Neural progenitor cell (in vitro differentiated cells): ENCODE results near the gene NF2.

Source experiments
- EZH2 ChIP-seq: fragments of 200-600 bp; sonication (generic); IDR thresholded peaks from 2 replicates; pipeline ENCODE4 v1.6.1; 2017; ENCODE audit warnings: antibody characterized with exemption, mild to moderate bottlenecking, moderate library complexity
- EZH2phosphoT487 ChIP-seq: fragments of 200-600 bp; sonication (generic); IDR thresholded peaks from 2 replicates; pipeline ENCODE4 v1.6.1; 2017; ENCODE audit warnings: antibody characterized with exemption
- TF ChIP-seq, protein P1 (sequence below): fragments of 200-600 bp; sonication (generic); IDR thresholded peaks from 2 replicates; pipeline ENCODE4 v1.5.1; 2017; ENCODE audit warnings: antibody characterized with exemption, mild to moderate bottlenecking

DNA sequence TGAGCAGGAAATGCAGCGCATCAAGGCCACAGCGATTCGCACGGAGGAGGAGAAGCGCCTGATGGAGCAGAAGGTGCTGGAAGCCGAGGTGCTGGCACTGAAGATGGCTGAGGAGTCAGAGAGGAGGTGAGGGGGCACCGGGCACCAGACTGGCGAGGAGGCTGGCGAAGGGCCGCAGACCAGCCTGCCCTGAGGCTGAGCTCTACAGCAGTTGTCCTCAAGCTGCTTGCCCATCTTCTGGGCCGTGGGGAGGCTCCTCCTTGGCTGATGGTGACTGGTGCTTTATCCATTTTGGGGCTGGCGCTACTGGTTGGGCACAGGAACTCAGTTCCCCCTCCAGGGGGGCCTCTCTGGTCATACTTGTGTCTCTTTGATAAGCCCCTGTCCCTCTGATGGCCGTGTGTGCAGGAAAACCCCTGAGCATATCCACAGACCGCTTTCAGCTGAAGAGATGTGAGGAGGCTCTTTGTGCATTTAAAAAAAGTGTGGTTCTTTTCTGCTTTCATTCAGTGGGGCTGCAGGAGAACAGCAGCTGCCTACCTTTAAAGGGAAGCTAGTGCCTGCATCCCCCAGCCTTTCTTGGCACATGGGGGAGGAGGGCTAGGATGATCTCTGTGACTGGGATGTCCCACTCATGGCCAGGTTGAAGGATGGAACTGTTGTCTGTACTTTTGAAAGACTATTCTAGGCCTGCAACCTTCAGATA lies 70.1 kb downstream of the NF2 start:
- TF ChIP-seq EZH2phosphoT487: no peak
- TF ChIP-seq, protein P1, sequence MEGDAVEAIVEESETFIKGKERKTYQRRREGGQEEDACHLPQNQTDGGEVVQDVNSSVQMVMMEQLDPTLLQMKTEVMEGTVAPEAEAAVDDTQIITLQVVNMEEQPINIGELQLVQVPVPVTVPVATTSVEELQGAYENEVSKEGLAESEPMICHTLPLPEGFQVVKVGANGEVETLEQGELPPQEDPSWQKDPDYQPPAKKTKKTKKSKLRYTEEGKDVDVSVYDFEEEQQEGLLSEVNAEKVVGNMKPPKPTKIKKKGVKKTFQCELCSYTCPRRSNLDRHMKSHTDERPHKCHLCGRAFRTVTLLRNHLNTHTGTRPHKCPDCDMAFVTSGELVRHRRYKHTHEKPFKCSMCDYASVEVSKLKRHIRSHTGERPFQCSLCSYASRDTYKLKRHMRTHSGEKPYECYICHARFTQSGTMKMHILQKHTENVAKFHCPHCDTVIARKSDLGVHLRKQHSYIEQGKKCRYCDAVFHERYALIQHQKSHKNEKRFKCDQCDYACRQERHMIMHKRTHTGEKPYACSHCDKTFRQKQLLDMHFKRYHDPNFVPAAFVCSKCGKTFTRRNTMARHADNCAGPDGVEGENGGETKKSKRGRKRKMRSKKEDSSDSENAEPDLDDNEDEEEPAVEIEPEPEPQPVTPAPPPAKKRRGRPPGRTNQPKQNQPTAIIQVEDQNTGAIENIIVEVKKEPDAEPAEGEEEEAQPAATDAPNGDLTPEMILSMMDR: no peak
- no peak for TF ChIP-seq EZH2
